A673 (cell line): Measurements from ENCODE around the gene SWSAP1.

ENCODE experiments used
- CTCF ChIP-seq: fragments of 300-800, 200-600 bp; sonication (generic); conservative IDR thresholded peaks from 2 replicates; pipeline ENCODE4 v1.5.1; 2017; ENCODE audit warnings: low read depth, mild to moderate bottlenecking, antibody characterized with exemption, low read length, moderate library complexity, mixed read lengths
- EZH2 ChIP-seq: fragments of 200-600 bp; sonication (generic); IDR thresholded peaks from 2 replicates; pipeline ENCODE4 v1.6.1; 2017; ENCODE audit warnings: borderline replicate concordance, low read depth, mild to moderate bottlenecking, mixed read lengths, antibody characterized with exemption, low read length; ENCODE audit not compliant: poor library complexity, severe bottlenecking

- TF ChIP-seq CTCF (no peak), EZH2 (no peak)
Observed at GRCh38 chr19:11332822-11333221, 41.6 kb upstream of the SWSAP1 start.
